Hematopoietic multipotent progenitor cell treated with erythropoietin and hydrocortisone succinate and interleukin-3 and kit ligand, for 8 days (in vitro differentiated cells): ENCODE results near the gene DEFB110.
A peak's percentile ranks its signal among the peaks of the same experiment; 100 is the strongest.

Source experiments
- DNase-seq: peaks from one replicate; pipeline ENCODE4 v3.0.0-alpha.2; 2015

Gene DEFB110

DNA sequence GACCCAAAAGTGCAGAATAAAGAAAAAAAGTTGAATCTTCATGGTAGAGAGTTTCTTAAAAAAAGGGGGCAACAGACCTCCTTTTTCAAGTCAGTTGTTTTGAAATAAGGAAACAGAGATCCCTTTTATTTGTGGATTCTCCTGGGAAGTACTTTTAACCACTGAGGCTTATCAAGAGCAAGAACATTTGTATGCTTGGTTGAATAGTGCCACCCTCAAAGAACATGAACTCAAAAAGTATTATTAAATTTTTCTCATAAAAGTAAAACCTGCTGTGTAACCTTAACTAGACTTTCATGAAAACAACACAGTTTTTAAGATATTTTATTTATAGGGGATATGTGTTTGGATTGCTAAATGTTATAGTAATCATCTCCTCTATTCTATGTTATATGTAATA lies at the start of gene DEFB110:
TSS of gene DEFB110 (minus strand) at position 101 of the 400 bp plus-strand sequence. CDS start at position 42, 59 bp downstream.
- no peak for DNase-seq

DNA sequence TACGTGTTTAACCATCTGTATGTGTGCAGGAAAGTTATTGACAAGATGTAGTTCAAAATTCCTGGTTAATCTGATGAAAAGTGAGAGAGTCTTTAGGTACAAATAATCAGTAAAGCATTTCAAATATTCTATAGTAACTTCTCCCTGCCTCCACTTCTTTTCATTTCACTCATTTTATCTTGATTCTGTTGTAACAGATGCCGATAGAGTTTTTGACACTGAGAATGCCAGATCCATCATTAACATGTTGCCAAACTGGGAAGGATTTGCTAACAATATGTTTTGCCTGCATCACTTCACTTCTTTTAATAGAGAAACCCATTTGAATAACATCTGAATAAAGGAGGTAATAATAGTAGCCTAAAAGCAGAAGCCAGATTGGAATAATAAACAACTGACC lies 48.3 kb upstream of the DEFB110 start:
- DNase-seq: no peak

DNA sequence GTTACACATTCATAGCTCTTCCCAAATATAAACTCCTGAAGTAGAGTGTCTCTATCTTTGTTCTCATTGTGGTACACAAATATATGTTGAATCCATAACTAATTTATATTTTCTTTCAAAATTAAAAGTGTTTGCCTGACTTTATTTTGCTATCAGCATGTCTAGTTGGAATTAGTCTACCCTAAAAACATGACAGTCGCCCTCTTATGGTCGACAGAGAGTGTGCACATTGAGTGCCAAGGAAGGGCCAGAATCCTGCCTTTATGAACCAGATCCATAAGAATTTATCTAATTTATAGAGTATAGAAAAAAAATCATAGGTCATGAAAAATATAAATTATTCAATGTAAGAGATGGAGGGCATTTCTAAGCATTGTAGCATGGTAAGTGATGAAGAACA lies 40.3 kb upstream of the DEFB110 start:
- DNase-seq: peak; percentile 13

DNA sequence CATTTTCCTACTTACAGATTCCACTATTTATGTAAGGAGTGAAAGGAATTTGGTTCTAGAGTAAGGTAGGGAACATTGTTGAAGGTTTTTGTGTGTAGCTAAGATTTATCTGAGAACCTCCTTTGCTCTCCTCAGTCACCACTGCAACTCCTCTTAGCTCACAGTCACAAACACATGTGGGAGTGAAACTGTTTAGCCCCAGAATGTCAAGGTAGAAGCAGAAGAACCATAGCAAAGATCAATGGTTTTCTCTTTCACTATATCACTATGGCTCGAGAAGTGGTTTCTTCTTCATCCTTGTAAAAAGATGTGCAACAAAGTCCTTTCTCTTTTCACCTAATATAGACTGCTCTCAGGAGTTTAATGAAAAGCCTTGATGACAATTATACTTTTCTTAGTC lies 34.4 kb upstream of the DEFB110 start:
- no peak for DNase-seq

DNA sequence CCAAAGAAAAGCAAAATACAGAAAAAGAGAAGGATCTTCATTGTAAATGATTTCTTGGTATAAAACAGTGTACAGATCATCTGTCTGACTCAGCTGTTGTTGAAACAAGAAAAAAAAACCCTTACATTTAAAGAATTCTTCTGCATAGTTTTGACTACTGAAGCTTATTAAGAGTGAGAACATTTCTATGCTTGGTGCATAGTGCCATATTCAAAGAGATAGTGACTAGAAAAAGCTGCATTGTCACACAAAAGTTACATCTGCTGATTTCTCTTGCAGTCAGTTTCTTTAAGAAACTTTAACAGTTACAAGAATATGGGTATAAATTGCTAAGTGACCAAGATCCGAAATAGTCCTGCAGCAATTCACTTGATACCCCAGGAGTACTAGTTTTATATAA lies 28.0 kb upstream of the DEFB110 start, which contains the start of gene DEFB112:
TSS of gene DEFB112 (minus strand) at position 101 of the 400 bp plus-strand sequence. CDS start at position 41, 60 bp downstream.
- no peak for DNase-seq

DNA sequence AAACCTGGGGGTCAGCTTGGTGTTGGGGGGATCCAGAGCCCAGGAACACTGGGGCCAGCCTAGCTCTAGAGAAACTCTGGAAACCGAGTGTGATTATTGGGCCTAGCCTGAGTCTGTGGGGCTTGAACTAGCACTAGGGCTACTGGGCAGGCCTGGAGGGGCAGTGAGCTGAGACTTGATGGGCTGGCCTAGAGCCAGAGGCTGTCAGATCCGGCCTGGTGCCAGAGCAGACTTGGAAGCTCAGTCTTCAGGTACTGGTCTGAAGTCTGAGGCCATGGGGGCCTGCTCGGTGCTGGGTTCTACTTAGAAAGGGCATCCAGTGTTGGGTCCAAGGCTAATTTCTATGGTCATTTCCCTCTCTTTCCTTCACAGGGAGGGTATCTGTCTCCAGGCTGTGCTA lies 25.2 kb upstream of the DEFB110 start:
- no peak for DNase-seq

DNA sequence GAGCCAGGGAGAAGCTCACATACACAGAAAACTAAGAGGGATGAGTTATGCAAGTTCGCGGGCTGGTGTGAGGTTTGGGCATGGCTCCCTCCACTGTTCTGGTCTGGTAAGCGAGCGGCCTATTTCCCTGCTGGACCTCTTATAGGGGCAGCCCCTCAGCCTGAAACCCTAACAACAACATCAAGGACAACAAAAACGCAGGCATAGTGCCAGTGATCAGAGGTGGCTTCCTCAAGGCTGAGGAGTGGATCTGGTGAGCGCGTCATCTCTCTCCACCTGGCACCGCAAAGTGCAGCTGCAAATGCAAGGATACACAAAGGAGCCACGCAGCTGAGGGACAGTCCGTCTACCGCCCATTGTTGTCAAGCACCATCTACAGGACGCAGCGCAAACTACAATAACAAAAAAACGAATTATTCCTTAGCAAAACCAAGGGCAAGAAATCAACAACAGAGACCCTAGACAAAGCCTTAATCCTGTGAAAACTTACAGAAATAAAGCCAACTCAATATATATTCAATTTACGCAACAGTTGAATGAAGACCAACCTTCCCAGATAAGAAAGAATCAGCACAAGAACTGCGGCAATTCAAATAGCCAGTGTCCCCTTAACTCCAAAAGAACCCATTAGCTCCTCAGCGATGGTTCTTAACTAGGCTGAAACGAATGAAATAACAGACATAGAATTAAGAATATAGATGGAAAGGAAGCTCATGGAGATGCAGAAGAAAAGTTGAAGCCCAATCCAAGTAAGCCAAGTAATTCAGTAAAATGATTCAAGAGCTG lies 9.2 kb upstream of the DEFB110 start:
- peak; percentile 20 for DNase-seq

DNA sequence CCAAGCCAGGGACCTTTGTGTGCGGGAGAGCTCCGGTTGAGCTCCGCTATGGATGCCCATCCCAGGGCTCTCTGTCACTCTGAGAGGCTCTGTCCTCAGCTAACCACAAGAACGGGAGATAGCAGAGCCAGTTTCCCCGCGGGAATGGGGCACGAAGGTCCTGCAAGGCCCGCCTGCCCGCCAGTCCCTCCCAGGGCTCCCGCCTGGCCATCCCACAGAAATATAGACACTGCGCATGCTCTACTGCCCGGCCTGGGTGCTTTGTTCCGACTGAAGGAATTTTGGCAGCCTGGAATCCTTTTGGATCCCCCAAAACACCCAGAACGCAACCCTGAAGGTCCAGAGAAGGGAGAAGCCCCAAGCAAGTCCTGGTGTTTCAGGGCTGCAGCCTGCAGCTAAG lies 8.6 kb upstream of the DEFB110 start:
- no peak for DNase-seq

DNA sequence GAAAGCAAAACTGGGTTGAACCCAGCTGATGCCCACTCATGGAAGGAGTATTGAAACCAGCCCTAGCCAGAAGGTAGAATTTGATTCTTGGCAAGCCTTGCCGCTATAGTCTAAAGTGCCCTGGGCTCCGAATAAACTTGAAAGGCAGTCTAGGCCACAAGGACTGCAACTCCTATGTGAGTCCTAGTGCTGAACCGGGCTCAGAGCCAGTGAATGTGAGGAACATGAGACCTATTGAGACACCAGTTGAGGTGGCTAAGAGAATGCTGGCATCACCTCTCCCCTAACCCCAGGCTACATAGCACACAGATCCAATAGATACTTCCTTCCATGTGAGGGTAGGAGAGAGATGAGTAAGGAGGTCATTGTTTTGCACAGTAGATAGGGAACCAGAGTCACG lies 3.5 kb upstream of the DEFB110 start:
- DNase-seq: no peak

DNA sequence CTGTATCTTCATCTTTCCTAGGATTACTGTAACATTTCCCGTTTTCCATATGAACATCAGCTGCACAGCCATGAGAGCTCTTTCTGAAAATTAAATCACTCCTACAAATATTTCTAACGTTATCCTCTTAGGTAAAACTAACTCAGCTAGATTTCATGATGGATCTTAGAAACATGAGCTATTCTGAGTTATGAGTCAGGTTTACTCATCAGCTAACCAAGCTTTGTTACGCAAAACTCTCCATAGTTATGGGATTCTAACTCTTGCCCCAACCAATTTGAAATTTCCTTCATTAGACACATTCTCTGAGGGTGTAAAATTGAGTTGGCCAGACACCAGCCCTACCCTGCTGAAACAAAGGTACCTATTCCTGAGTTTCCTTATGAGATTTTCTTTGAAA lies 14.0 kb downstream of the DEFB110 start:
- DNase-seq: no peak

DNA sequence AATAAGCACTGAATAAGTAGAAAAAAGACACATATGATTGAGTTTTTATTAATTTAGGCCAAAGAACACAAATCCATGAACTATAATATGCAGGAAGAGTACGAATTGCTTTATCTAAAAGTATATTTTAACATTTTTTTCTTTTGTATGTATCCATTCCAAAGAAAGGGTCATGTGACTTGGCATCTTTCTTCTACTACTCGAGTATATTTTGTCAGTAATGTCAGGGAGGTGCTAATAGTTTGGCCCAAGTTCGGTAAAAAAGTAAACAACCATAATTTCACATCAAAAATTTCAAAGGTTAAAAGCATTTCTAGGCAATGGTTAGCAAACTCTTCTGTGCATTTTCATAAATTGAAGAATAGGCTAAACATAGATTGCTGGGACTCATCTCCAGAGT lies 18.7 kb downstream of the DEFB110 start:
- no peak for DNase-seq

DNA sequence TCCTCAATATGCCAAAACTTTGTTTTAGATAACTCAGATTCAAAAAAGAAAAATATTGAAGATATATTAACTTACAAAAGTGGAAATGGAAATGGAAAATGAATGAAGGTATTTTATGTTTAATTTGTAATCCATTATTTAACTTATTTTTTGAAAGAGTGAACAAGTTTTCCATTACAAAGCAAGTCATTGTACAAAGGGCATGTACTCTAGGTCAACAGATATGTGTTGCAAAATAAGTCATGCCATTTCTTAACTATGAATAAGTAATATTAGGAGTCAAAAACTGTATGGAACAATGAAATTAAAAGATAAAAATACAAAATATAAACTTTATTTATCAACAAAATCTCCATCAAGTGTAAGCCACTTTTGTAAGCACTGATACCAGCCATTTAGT lies 26.5 kb downstream of the DEFB110 start:
- no peak for DNase-seq

DNA sequence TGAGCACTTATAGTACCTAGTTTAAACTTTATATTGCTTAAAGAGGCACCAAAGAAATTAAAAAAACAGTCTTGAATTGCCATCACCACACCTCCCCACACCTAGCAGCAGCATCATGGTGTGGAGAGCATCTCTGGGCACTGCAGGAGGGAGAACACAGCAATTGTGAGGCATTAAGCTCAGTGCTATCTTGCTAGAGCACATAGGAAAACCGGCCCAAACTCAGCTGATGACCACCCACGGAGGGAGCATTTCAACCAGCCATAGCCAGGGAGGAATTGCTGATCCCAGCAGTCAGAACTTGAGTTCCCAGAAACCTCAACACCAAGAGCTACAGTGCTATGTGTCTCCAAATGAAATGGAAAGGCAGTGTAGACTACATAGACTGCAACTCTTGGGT lies 32.9 kb downstream of the DEFB110 start:
- no peak for DNase-seq

DNA sequence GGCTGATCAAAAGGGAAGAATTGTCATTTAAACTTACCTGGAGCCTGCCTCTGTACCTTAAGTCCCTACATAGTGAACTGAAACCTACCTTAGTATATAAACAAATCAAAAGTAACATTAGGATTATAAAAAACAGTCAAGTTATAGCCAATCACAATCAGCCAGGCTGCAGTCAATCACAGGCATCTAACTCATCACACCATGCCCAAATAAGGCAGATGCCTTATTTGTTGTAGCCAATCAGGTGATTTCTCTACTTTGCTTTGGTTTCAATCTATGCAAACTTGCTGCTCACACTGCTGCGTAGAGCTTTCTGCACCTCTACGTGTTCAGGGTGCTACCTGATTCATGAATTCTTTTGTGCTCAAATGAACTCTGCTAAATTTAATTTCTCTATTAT lies 34.0 kb downstream of the DEFB110 start:
- no peak for DNase-seq

DNA sequence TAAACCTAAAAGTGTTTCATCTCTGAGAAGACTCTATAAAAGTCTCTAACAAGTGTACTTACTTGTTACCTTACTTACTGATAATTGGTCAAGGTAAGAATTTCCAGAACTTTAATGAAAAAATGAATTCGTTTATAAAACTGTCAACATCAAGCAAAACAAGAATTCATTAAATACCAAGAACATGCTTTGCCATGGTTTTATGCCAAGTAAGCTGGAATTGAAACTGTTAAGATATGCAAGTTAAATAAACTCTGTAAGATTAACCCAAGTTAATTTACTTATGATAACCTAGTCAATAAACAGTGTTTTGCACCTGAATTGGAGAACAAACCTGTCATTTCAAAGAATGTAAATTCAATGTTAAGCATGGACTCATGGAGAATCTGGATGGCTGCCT lies 35.2 kb downstream of the DEFB110 start:
- no peak for DNase-seq

DNA sequence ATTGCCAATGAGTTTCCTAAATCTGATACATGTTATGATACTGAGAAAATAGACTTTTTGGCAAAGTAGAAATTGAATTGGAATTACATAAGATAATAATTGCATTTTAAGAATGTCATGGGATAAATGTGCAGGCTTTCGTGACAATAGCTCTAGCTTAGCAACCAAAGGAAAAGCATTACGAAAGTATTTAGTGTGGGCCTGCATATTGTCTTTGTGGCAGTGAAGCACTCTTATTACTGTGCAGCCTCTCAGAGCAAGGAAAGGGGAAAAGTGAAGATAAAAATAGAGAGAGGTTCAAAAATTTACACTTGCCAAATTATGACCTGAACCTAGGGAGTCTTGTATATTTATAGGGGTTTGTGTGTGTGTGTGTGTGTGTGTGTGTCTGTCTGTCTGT lies 39.7 kb downstream of the DEFB110 start:
- no peak for DNase-seq

DNA sequence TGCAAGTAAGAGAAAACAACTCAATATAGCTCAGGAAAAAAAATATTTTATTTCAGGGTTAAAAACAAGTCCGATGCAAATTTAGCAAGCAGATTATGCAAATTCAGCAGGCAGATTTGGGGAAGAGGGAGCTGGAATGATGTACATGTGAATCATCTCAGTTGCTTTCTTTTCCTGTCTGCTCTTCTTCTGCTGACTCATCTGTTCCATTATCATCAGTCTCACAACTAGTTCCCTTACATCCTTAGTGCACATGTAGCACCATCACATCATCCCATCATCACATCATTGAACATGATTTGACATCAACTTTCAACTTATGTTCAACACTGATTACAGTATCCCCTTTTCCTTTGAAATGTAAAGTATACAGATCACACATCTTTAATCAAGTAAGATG lies 40.9 kb downstream of the DEFB110 start:
- no peak for DNase-seq

DNA sequence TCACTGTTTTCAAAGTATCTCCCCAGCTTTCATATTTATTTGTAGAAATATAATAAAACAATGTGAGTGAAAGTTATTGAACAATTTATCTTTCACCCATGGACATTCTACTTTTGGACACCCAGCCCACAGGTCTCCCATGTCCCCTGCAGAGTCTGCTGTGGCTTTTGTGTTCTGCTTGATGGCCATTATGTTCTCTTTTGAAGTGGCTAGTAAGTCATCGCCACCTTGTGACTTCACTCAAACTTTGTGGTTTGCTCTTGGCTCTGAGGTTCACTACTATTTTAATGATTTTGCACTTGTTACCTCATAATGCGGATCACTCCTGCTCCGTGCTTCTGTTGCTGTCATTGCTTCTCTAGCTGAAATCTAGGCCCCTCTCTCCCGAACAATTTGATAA lies 42.2 kb downstream of the DEFB110 start:
- no peak for DNase-seq

DNA sequence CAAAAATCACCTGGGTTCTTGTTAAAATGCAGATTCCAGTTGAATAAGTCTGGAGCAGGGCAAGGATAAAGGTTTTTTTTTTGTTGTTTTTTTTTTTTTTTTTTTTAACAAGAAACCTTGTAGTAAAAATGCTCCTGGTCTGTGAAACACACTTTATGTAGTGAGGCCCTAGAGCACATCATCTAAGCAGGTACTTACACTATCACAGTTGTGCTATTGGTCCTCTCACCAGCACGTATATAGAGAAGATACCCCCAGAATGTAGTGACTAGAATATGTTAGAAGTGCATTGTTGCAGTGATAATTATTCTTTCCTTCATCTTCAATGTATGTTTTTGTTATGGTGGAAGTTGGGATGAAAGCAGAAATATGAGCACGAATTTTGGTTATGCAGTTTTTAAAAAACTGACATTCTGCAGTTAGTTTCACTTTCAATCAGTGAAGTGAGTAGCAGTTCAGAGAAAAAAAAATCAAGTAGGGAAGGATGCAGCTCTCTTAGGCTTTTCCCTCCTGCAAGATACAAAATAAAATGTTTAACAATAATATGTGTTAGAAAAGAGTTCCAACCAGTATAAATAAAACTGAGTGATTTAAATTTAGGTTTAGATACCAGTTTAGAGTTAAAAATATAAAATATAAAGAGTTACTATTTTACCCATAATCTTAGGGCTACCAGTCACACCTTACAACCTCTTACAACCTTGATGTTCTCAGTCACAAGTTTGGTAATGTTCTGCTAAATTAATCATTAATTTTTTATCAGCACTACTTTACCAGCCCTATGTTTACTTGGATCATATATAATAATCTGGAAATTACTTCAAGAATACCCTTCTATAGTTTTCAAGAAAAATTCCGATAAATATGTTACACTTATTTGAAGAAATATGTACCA lies 43.2 kb downstream of the DEFB110 start:
- no peak for DNase-seq

DNA sequence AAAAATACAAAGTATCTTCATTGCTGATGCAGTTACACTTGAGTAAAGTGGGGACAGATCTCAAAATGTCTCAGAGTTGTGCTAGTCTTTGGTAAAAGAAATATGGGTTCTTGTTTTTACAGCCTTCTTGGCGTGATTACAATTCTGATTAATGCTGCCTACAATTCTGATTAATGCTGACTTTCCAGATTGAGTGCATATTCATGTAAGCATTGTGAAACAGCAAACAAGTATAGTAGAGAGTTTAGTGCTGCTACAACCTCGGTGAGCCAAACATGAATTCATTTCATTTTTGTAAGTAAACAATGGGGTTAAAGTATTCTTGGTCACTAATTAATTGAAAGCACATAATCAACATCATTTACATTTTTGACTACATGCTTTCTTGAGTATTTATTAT lies 52.2 kb downstream of the DEFB110 start, which contains the start of gene DEFB113:
TSS of gene DEFB113 (minus strand) at position 21 of the 400 bp plus-strand sequence. CDS start at position 21, 0 bp downstream.
- DNase-seq: no peak
